GM12864 (cell line): Measurements from ENCODE around the gene CDH4.

Source experiments
- DNase-seq: peaks from one replicate; pipeline ENCODE4 v3.0.0-alpha.2; 2011; ENCODE audit warnings: low read depth
- H3K4me3 ChIP-seq: 2 replicates; pipeline ENCODE4 v1.5.1; 2011; ENCODE audit warnings: mild to moderate bottlenecking, low read depth, low read length, control low read depth
- CTCF ChIP-seq: IDR thresholded peaks from 2 replicates; pipeline ENCODE4 v1.5.1; 2011; ENCODE audit warnings: low read depth, mild to moderate bottlenecking, moderate library complexity, low read length, control low read depth, inconsistent platforms; ENCODE audit errors: missing control alignments

The CDH4 gene

DNA sequence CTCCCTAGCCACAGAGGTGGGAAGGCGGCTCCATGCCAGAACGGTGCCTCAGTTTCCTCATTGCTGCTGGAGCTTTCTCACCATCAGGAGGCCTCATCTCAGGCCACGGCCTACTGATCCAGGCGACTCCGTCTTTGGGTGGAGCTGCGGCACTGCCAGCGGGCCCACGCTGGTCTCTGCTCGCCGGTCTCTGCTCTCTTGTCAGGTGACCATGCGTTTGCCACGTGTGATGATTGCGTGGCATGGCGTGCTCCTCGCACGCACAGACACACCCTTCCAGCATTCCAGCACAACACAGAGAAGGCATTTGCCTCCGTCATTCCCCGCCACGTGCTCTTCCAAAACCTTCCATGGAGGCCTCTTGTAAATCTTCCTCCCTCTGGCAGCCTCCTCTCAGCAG lies 271.1 kb downstream of the CDH4 start:
- TF ChIP-seq CTCF: no peak
- DNase-seq: no peak
- H3K4me3 ChIP-seq: no peak overlapping the region

DNA sequence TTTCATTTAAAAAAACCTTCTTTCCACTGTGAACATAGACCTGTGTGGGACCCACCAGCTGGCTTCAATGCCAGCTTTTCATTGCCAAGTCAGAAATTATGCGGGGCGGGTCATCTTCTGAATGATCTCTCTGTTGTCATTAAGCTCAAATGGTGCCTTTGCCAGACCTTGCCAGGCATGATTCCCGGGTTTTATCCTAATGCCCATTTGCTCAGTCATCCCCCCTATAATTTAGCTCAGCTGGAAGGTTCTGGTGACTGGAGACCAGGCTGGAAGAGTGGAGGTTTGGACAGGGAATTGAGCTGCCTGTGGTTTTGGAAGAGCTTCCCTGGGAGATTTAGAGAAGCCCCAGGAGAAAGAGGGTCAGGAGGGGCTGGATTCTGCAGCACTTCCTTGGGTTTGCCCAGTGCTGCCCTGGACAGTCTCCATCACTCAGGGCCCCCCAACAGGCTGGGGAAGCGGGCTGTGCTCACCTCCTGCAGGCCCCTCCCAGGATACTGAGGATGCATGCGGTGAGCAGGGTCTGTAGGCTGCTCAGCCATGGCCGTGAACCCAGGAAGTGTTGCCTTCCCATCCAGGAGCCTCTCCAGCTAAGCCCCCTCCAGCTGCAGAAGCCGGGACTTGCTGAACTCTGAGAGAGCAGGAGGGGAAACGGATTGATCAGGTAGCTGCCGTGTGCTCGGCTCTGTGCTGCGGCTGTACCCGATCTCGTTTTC lies 273.0 kb downstream of the CDH4 start:
- no peak for TF ChIP-seq CTCF
- H3K4me3 ChIP-seq: no peak overlapping the region
- DNase-seq: no peak

DNA sequence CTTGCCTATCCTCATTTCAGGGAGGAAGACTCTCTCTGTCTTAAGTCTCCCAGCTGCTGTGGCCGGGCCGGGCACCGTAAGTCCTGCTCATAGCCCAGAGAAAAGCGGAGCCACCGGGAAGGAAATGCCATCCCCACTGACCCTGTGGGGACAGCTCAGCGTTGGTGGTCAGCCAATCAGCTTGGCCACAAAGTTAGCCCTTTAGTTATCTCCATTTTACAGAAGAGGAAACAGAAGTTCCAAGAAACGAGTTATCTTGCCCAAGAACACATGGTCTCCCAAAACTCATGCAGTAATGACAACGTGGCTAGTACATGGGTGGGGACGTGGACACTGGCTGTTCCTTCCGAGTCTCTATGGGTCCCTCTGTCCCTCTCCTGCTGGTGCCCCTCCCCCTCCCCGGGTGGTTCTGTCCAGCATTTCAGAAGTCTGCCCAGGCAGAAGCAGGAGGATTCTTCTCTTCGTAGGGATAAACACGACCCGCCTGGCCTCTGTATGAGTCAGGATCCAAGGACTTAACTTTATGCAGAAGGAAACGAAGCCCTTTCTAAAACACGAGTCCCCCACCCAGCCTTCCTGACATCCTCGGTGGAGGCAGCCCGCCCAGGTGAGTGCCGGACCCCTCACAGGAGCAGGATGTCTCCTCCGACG lies 273.8 kb downstream of the CDH4 start:
- TF ChIP-seq CTCF: no peak
- H3K4me3 ChIP-seq: no peak overlapping the region
- no peak for DNase-seq

DNA sequence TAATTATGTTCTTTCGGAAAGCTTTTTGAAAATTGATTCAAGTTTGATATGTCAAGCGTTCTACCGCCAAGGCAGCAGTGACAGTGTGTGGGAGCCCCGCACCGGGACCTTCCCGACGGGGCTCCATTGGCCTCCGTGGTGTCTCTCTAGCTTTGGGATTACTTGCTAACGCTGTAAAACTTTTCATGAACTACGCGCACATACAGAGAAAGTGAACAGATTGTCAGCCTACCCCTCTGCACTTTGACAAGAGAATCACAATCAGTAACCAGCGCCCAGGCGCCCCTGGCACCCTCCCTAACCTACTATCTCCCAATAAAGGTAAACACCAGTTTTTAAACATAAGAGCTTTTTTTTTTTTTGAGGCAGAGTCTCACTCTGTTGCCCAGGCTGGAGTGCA lies 274.8 kb downstream of the CDH4 start:
- H3K4me3 ChIP-seq: no peak overlapping the region
- no peak for TF ChIP-seq CTCF
- no peak for DNase-seq

DNA sequence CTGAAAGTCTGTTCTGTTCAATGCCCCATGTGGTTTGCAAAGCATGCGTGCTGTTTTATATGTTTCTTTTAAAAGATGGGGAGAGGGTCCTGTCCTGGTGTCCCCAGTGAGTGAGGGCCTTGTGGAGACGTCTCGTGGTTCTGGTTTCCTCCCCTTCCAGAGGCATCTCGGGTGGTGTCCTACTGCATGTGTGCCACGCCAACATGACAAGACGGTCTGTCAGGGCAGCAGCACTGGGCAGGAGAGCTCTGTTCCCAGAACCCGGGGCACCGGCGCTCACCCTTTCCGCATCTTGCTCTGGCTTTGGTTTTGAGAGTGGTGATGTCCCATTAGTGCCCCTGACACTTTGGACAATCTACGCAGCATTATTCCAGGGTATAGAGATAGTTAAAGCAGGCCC lies 275.6 kb downstream of the CDH4 start:
- H3K4me3 ChIP-seq: no peak overlapping the region
- DNase-seq: no peak
- no peak for TF ChIP-seq CTCF

- no peak overlapping the region for H3K4me3 ChIP-seq
- DNase-seq: no peak
- no peak for TF ChIP-seq CTCF
Observed at GRCh38 chr20:61528591-61528990, 276.5 kb downstream of the CDH4 start.

- no peak for DNase-seq
- H3K4me3 ChIP-seq: no peak overlapping the region
- TF ChIP-seq CTCF: no peak
Observed at GRCh38 chr20:61529354-61529753, 277.3 kb downstream of the CDH4 start.
